ENCODE results near the gene H2BK1.

GRCh38 chr7:151197932-151198331 is 12.4 kb downstream of the H2BK1 start:
- no peak for TF ChIP-seq CTCF (IDR thresholded peaks at IDR 0.05)
- no peak for TF ChIP-seq EP300 (IDR thresholded peaks at IDR 0.05)
- TF ChIP-seq POLR2A (IDR thresholded peaks at IDR 0.05), result no peak

Measured in upper lobe of left lung (tissue), 4 donors.